HG03025 (cell line): ENCODE measurements around the gene NR1H3.
"Not testable (repeated sequence)": the region's sequence is repeated elsewhere in the genome, so short reads cannot be mapped to it uniquely, and the experiment has no call there.

Experiments
- ATAC-seq: cut with Tn5 transposase; IDR thresholded peaks from one replicate; pipeline ENCODE4 v1.9.1; 2021; ENCODE audit warnings: mild to moderate bottlenecking, moderate library complexity; ENCODE audit not compliant: unreplicated experiment, low FRiP score

Gene NR1H3

GRCh38 chr11:47257517-47258316 lies at the start of gene NR1H3:
TSS of gene NR1H3 (plus strand) at chr11:47257996. CDS start at chr11:47259217, 1,221 bp downstream.
- ATAC-seq, result no peak

- ATAC-seq, result not testable (repeated sequence)
These were observed 49.7 kb upstream of the NR1H3 start for GRCh38 chr11:47208008-47208552.

GRCh38 chr11:47208628-47209027 lies 49.2 kb upstream of the NR1H3 start:
- no peak for ATAC-seq

- no peak for ATAC-seq
These were observed 44.9 kb upstream of the NR1H3 start for GRCh38 chr11:47212938-47213337.

GRCh38 chr11:47213950-47214565 lies 43.7 kb upstream of the NR1H3 start:
- peak; percentile 58 for ATAC-seq

- no peak for ATAC-seq
These were observed 42.4 kb upstream of the NR1H3 start for GRCh38 chr11:47215366-47215910.

GRCh38 chr11:47216121-47216798 lies 41.5 kb upstream of the NR1H3 start:
- no peak for ATAC-seq

- no peak for ATAC-seq
These were observed 37.4 kb upstream of the NR1H3 start for GRCh38 chr11:47220401-47220821.

GRCh38 chr11:47222696-47223095 lies 35.1 kb upstream of the NR1H3 start:
- no peak for ATAC-seq

- ATAC-seq, result no peak
These were observed 32.0 kb upstream of the NR1H3 start for GRCh38 chr11:47225552-47226400.

GRCh38 chr11:47229161-47229560 lies 28.6 kb upstream of the NR1H3 start:
- ATAC-seq, result no peak

- ATAC-seq, result no peak
These were observed 24.7 kb upstream of the NR1H3 start for GRCh38 chr11:47233051-47233450.

- no peak for ATAC-seq
These were observed 23.7 kb upstream of the NR1H3 start for GRCh38 chr11:47233989-47234668.

- no peak for ATAC-seq
These were observed 23.1 kb upstream of the NR1H3 start for GRCh38 chr11:47234669-47235100.

GRCh38 chr11:47235163-47235562 lies 22.6 kb upstream of the NR1H3 start:
- ATAC-seq, result no peak

- no peak for ATAC-seq
These were observed 21.3 kb upstream of the NR1H3 start for GRCh38 chr11:47236482-47236881.

- no peak for ATAC-seq
These were observed 17.9 kb upstream of the NR1H3 start for GRCh38 chr11:47239852-47240251.

- ATAC-seq, result no peak
These were observed 15.9 kb upstream of the NR1H3 start for GRCh38 chr11:47241841-47242301.

GRCh38 chr11:47242596-47243192 lies 15.1 kb upstream of the NR1H3 start:
- no peak for ATAC-seq
